GM18870 (cell line): ENCODE measurements around the gene HOXA6.

Experiments
- ATAC-seq: cut with Tn5 transposase; IDR thresholded peaks from one replicate; pipeline ENCODE4 v1.9.1; 2021; ENCODE audit warnings: moderate library complexity; ENCODE audit not compliant: unreplicated experiment

The HOXA6 gene

GRCh38 chr7:27112955-27113949 is 34.3 kb downstream of the HOXA6 start:
- no peak for ATAC-seq

- no peak for ATAC-seq
Measured at GRCh38 chr7:27112361-27112760, 35.2 kb downstream of the HOXA6 start.

GRCh38 chr7:27111751-27112277 is 35.8 kb downstream of the HOXA6 start:
- no peak for ATAC-seq

GRCh38 chr7:27111042-27111750 is 36.4 kb downstream of the HOXA6 start:
- ATAC-seq = no peak

GRCh38 chr7:27110186-27111031 is 37.2 kb downstream of the HOXA6 start:
- ATAC-seq = no peak

- no peak for ATAC-seq
Measured at GRCh38 chr7:27109466-27110185, 37.9 kb downstream of the HOXA6 start.

- ATAC-seq = no peak
Measured at GRCh38 chr7:27108390-27109127, 39.0 kb downstream of the HOXA6 start.

GRCh38 chr7:27107391-27108381 is 39.9 kb downstream of the HOXA6 start:
- no peak for ATAC-seq

- no peak for ATAC-seq
Measured at GRCh38 chr7:27106901-27107240, 40.7 kb downstream of the HOXA6 start.

- ATAC-seq = no peak
Measured at GRCh38 chr7:27106181-27106900, 41.2 kb downstream of the HOXA6 start.

- ATAC-seq = no peak
Measured at GRCh38 chr7:27105301-27106031, 42.1 kb downstream of the HOXA6 start.

- no peak for ATAC-seq
Measured at GRCh38 chr7:27104341-27105058, 43.1 kb downstream of the HOXA6 start.

GRCh38 chr7:27103489-27104226 is 43.9 kb downstream of the HOXA6 start:
- no peak for ATAC-seq

GRCh38 chr7:27102581-27103442 is 44.8 kb downstream of the HOXA6 start, which contains the start of gene HOXA2:
TSS of gene HOXA2 (minus strand) at chr7:27102683. CDS start at chr7:27102500, 183 bp downstream.
- no peak for ATAC-seq
